H1 (cell line): ENCODE measurements around the gene ARHGAP28. TPM values are rescaled to one million over a fixed set of nuclear protein-coding genes. Genes with fewer than 3 reads are reported as not detected.

Experiments used
- CTCF ChIA-PET: fragments of 300-600 bp; sonication (Branson Sonifier 250); formaldehyde crosslinking; loops from one replicate; lab custom pipeline; 2021; ENCODE audit not compliant: partially characterized antibody; lab: Charles Lee
- POLR2A ChIA-PET: fragments of 300-600 bp; sonication (Branson Sonifier 250); formaldehyde crosslinking; loops from one replicate; lab custom pipeline; 2021; ENCODE audit warnings: inconsistent platforms; ENCODE audit not compliant: partially characterized antibody; lab: Charles Lee
- DNase-seq, 2 experiments: peaks; one replicate each; pipeline versions ENCODE4 v3.0.0 to v3.0.0-alpha.2; 2010 to 2022; ENCODE audit warnings: low spot score in 2 of 2, low read depth in 1 of 2, mixed read lengths in 1 of 2
- FAIRE-seq: peaks from 2 replicates; lab custom pipeline; 2011; peaks lifted over from hg19 to GRCh38; lab: Jason Lieb, UNC
- H2AFZ ChIP-seq: 2 replicates; pipeline ENCODE4 v1.8.1; 2012; ENCODE audit warnings: low read length, inconsistent platforms
- H2AK5ac ChIP-seq: 2 replicates; pipeline ENCODE4 v1.6.1; 2013; ENCODE audit warnings: low read depth, low read length
- H2BK120ac ChIP-seq: replicated peaks from 2 replicates; pipeline ENCODE3; 2013; ENCODE audit warnings: low read depth, low read length, inconsistent platforms
- H2BK12ac ChIP-seq: 2 replicates; pipeline ENCODE4 v1.6.1; 2013; ENCODE audit warnings: low read depth, low read length
- H2BK15ac ChIP-seq: 2 replicates; pipeline ENCODE4 v1.6.1; 2013; ENCODE audit warnings: low read length
- H2BK20ac ChIP-seq: 2 replicates; pipeline ENCODE4 v1.6.1; 2013; ENCODE audit warnings: low read length
- H2BK5ac ChIP-seq: 2 replicates; pipeline ENCODE4 v1.6.1; 2013; ENCODE audit warnings: low read depth, low read length
- H3K14ac ChIP-seq: 2 replicates; pipeline ENCODE4 v1.6.1; 2013; ENCODE audit warnings: inconsistent platforms; ENCODE audit not compliant: insufficient read length
- H3K18ac ChIP-seq: 2 replicates; pipeline ENCODE4 v1.6.1; 2013; ENCODE audit warnings: low read length; ENCODE audit errors: extremely low read depth
- H3K23ac ChIP-seq: 2 replicates; pipeline ENCODE4 v1.6.1; 2013; ENCODE audit warnings: inconsistent platforms; ENCODE audit not compliant: insufficient read length
- H3K23me2 ChIP-seq: 2 replicates; pipeline ENCODE4 v1.6.1; 2013; ENCODE audit warnings: low read depth, low read length
- H3K27ac ChIP-seq: 2 replicates; pipeline ENCODE4 v1.6.1; 2011; ENCODE audit warnings: low read depth, low read length, inconsistent platforms
- H3K27me3 ChIP-seq, 4 experiments: replicated peaks in 1 of 4; 1 replicate in 1 of 4; 2 replicates in 3 of 4; pipeline versions ENCODE4 v1.6.1 to v1.8.1; 2011 to 2013; ENCODE audit warnings: low read length in 3 of 4, mild to moderate bottlenecking in 3 of 4, inconsistent platforms in 2 of 4, mixed read lengths in 2 of 4, moderate library complexity in 1 of 4; ENCODE audit not compliant: control insufficient read depth in 3 of 4, insufficient read depth in 3 of 4; ENCODE audit errors: extremely low read depth in 1 of 4
- H3K36me3 ChIP-seq, 4 experiments: 2 replicates each; pipeline versions ENCODE4 v1.6.1 to v1.8.1; 2011 to 2013; ENCODE audit warnings: mild to moderate bottlenecking in 4 of 4, low read length in 3 of 4, moderate library complexity in 2 of 4, control low read depth in 1 of 4, inconsistent platforms in 1 of 4; ENCODE audit not compliant: insufficient read depth in 4 of 4, control insufficient read depth in 2 of 4
- H3K4ac ChIP-seq: replicated peaks from 2 replicates; pipeline ENCODE3; 2013; ENCODE audit warnings: low read length, low read depth, mixed read lengths, inconsistent platforms; ENCODE audit not compliant: insufficient read length
- H3K4me1 ChIP-seq, 4 experiments: replicated peaks in 1 of 4; 1 replicate in 1 of 4; 2 replicates in 3 of 4; pipeline versions ENCODE4 v1.6.1 to v1.8.1; 2011 to 2013; ENCODE audit warnings: low read length in 3 of 4, inconsistent platforms in 2 of 4, mixed read lengths in 1 of 4; ENCODE audit not compliant: insufficient read depth in 4 of 4, control insufficient read depth in 3 of 4
- H3K4me2 ChIP-seq, 2 experiments: 2 replicates each; pipeline versions ENCODE4 v1.6.1 to v1.8.1; 2011 to 2013; ENCODE audit warnings: low read depth in 2 of 2, low read length in 2 of 2, control low read depth in 1 of 2, inconsistent platforms in 1 of 2, mild to moderate bottlenecking in 1 of 2; ENCODE audit not compliant: insufficient read depth in 1 of 2
- H3K4me3 ChIP-seq, 4 experiments: fragments of 200-600, 300-600 bp in 1 of 4; sonication (generic), shearing (Covaris generic), sonication (Bioruptor Twin) in 1 of 4; 2 replicates each; pipeline versions ENCODE4 v1.5.1 to v1.8.1; 2011 to 2016; ENCODE audit warnings: low read length in 4 of 4, low read depth in 3 of 4, control low read depth in 2 of 4, inconsistent platforms in 2 of 4, mild to moderate bottlenecking in 2 of 4, mixed read lengths in 1 of 4, moderate library complexity in 1 of 4; ENCODE audit not compliant: insufficient read depth in 2 of 4; ENCODE audit errors: extremely low read depth in 1 of 4
- H3K56ac ChIP-seq: replicated peaks from 2 replicates; pipeline ENCODE3; 2013; ENCODE audit warnings: low read depth, mild to moderate bottlenecking, mixed read lengths, low read length, inconsistent platforms; ENCODE audit not compliant: insufficient read length
- H3K79me1 ChIP-seq: 2 replicates; pipeline ENCODE4 v1.6.1; 2013; ENCODE audit warnings: low read depth, low read length, control low read depth
- H3K79me2 ChIP-seq, 2 experiments: 2 replicates each; pipeline versions ENCODE4 v1.6.1 to v1.8.1; 2012 to 2013; ENCODE audit warnings: low read length in 2 of 2, mild to moderate bottlenecking in 2 of 2, inconsistent platforms in 1 of 2; ENCODE audit not compliant: insufficient read depth in 2 of 2, control insufficient read depth in 1 of 2
- H3K9ac ChIP-seq, 4 experiments: replicated peaks in 1 of 4; 1 replicate in 1 of 4; 2 replicates in 3 of 4; pipeline versions ENCODE4 v1.6.1 to v1.8.1; 2011 to 2013; ENCODE audit warnings: low read depth in 3 of 4, low read length in 3 of 4, control low read depth in 2 of 4, mild to moderate bottlenecking in 2 of 4, moderate library complexity in 2 of 4, inconsistent platforms in 1 of 4; ENCODE audit errors: extremely low read depth in 1 of 4
- H3K9me3 ChIP-seq, 2 experiments: 2 replicates each; pipeline versions ENCODE4 v1.6.1 to v1.8.1; 2012 to 2013; ENCODE audit warnings: mild to moderate bottlenecking in 2 of 2, moderate library complexity in 2 of 2, control low read depth in 1 of 2, inconsistent platforms in 1 of 2, low read depth in 1 of 2, low read length in 1 of 2, mixed read lengths in 1 of 2; ENCODE audit not compliant: insufficient read depth in 2 of 2
- H4K20me1 ChIP-seq, 2 experiments: replicated peaks in 1 of 2; 2 replicates each; pipeline versions ENCODE3 to v1.8.1; 2011 to 2013; ENCODE audit warnings: inconsistent platforms in 2 of 2, low read length in 2 of 2, mild to moderate bottlenecking in 1 of 2; ENCODE audit not compliant: insufficient read depth in 2 of 2, control insufficient read depth in 1 of 2
- H4K5ac ChIP-seq: 2 replicates; pipeline ENCODE4 v1.6.1; 2013; ENCODE audit warnings: low read length, low read depth, mixed read lengths, inconsistent platforms; ENCODE audit not compliant: insufficient read length
- H4K8ac ChIP-seq: 2 replicates; pipeline ENCODE4 v1.8.0; 2013; ENCODE audit warnings: mild to moderate bottlenecking, moderate library complexity, low read length, inconsistent platforms; ENCODE audit not compliant: insufficient read depth; ENCODE audit errors: extremely low read depth
- H4K91ac ChIP-seq: replicated peaks from 2 replicates; pipeline ENCODE3; 2013; ENCODE audit warnings: low read length, mixed read lengths, inconsistent platforms; ENCODE audit not compliant: insufficient read length
- EGR1 ChIP-seq: IDR thresholded peaks from 2 replicates; pipeline ENCODE4 v1.6.1; 2011; ENCODE audit warnings: low read depth, low read length, borderline replicate concordance
- POLR2AphosphoS5 ChIP-seq: IDR thresholded peaks from 2 replicates; pipeline ENCODE4 v1.6.1; 2011; ENCODE audit warnings: low read depth, low read length
- WGBS, 2 experiments: shearing (Covaris generic) in 1 of 2; methylation state at CpG; one replicate each; pipeline versions ENCODE4 v1.1.6 to v1.1.7; 2013 to 2015; ENCODE audit warnings: low lambda C conversion rate in 2 of 2, mixed read lengths in 2 of 2, inconsistent platforms in 1 of 2, low coverage in 1 of 2, missing lambda C conversion rate in 1 of 2; ENCODE audit not compliant: insufficient replicate concordance in 2 of 2, insufficient coverage in 1 of 2, insufficient read length in 1 of 2; ENCODE audit errors: extremely low coverage in 1 of 2, missing lambda C conversion rate in 1 of 2; 5-methylcytosine and 5-hydroxymethylcytosine counted together
- polyA plus RNA-seq, 7 experiments: library from polyadenylated mRNA; depleted of rRNA in 3 of 7; stranded (reverse) in 5 of 7; unstranded in 2 of 7; fragments of >200 nt in 5 of 7; fragments of 200-250 nt in 2 of 7; gene quantifications; 1 replicate in 5 of 7; 2 replicates in 1 of 7; 4 replicates in 1 of 7; pipeline versions ENCODE4 v1.2.1 to v1.2.3, GENCODE V29; 2011 to 2013; ENCODE audit warnings: missing spikeins in 2 of 7, mixed read lengths in 2 of 7
- total RNA-seq: library from RNA; stranded (reverse); fragmentation: NEBNext Ultra II Directional; extraction: Animal tissue kit (Norgen Biotek cat#: 25700); gene quantifications from 2 replicates; pipeline ENCODE4 v1.2.1, GENCODE V29; 2021

ARHGAP28 gene
- total and polyA plus RNA-seq, 2 of the 8 experiments (the other 6 are each of a cell fraction or from before 2014, with no cell fraction given), result 2.9 to 14.4 TPM

- no peak overlapping the region for H4K91ac ChIP-seq
- H4K8ac ChIP-seq, result no peak overlapping the region
- H3K23me2 ChIP-seq, result no peaks in the 10 kb centered on the region
- no peaks in the 10 kb centered on the region for H3K27me3 ChIP-seq
- H3K36me3 ChIP-seq, result peaks cover 0 to 2% (median 0%) of the 10 kb centered on the region in 4 experiments; a peak in 1 of 8 replicates
- H3K9me3 ChIP-seq, result peaks cover 4 to 6% of the 10 kb centered on the region in 2 experiments; a peak in 2 of 4 replicates
- H3K27ac ChIP-seq, result no peak overlapping the region
- no peak for TF ChIP-seq EGR1
- TF ChIP-seq POLR2AphosphoS5, result no peak
- H3K23ac ChIP-seq, result no peak overlapping the region
- no peak overlapping the region for H2BK15ac ChIP-seq
- H2AK5ac ChIP-seq, result no peak overlapping the region
- no peak overlapping the region for H3K4me3 ChIP-seq
- H2BK120ac ChIP-seq, result no peak overlapping the region
- H2BK20ac ChIP-seq, result no peak overlapping the region
- H4K20me1 ChIP-seq, result no peaks in the 10 kb centered on the region
- no peak for DNase-seq
- ChIA-PET POLR2A (interaction anchor here (0.5 kb wide), 1 partner anchor 289 kb away, joined by 3 read pairs; no protein-coding TSS in a partner anchor), CTCF (interaction anchor here (1.1 kb wide), 1 partner anchor 10 kb away, joined by 3 read pairs; no protein-coding TSS in a partner anchor)
- no peak overlapping the region for H3K4me2 ChIP-seq
- no peak overlapping the region for H3K56ac ChIP-seq
- 97% methylated on average over 2 of the region's 2 CpGs; no CpG with 5 or more reads in 1 of the 2 experiments for WGBS, 2 experiments
- H3K4me1 ChIP-seq, result peaks cover 0 to 2% (median 1%) of the 10 kb centered on the region in 4 experiments; a peak in 3 of 7 replicates
- no peak overlapping the region for H3K14ac ChIP-seq
- no peaks in the 10 kb centered on the region; the same call in 1 of the 2 replicates for H3K79me1 ChIP-seq
- H2BK12ac ChIP-seq, result no peak overlapping the region
- no peak overlapping the region for H3K9ac ChIP-seq
- no peak overlapping the region for H3K4ac ChIP-seq
- no peak overlapping the region for H2AFZ ChIP-seq
- H3K18ac ChIP-seq, result no peak overlapping the region
- no peak for FAIRE-seq
- no peaks in the 10 kb centered on the region for H3K79me2 ChIP-seq
- no peak overlapping the region for H2BK5ac ChIP-seq
- no peak overlapping the region for H4K5ac ChIP-seq
Observed at GRCh38 chr18:6747646-6748045, 18.1 kb downstream of the ARHGAP28 start.
